Stimulated activated naive CD8-positive, alpha-beta T cell treated with anti-CD3 and anti-CD28 coated beads, Interleukin-15, Interleukin-2, amounts not matched to agents 100 ng/mL and 50 ng/mL, for 24 hours (primary cell): ENCODE results near the gene DNAJC15.
"Not testable (repeated sequence)": the region's sequence is repeated elsewhere in the genome, so short reads cannot be mapped to it uniquely, and the experiment has no call there.

Source experiments
- H3K27ac Mint-ChIP-seq: one replicate; pipeline ENCODE4 v1.8.0; 2021; ENCODE audit warnings: mild to moderate bottlenecking, mixed read lengths
- H3K27me3 Mint-ChIP-seq: one replicate; pipeline ENCODE4 v1.8.0; 2021; ENCODE audit warnings: mixed read lengths
- H3K36me3 Mint-ChIP-seq: one replicate; pipeline ENCODE4 v1.8.0; 2021; ENCODE audit warnings: low read depth, mixed read lengths
- H3K4me1 Mint-ChIP-seq: one replicate; pipeline ENCODE4 v1.8.0; 2021; ENCODE audit warnings: low read depth, mixed read lengths
- H3K4me3 Mint-ChIP-seq: one replicate; pipeline ENCODE4 v1.8.0; 2021; ENCODE audit warnings: mild to moderate bottlenecking, mixed read lengths
- H3K9me3 Mint-ChIP-seq: one replicate; pipeline ENCODE4 v1.8.0; 2021; ENCODE audit warnings: mixed read lengths

Gene DNAJC15

GRCh38 chr13:43023289-43023963, at the start of gene DNAJC15:
DNAJC15 (plus strand) TSS chr13:43023586; CDS start chr13:43023627, 41 bp downstream.
- no peaks in the 10 kb centered on the region for H3K9me3 Mint-ChIP-seq
- peaks cover 29% of the 10 kb centered on the region for H3K4me1 Mint-ChIP-seq
- H3K27ac Mint-ChIP-seq = peak within 1 kb of the TSS; percentile 94
- H3K36me3 Mint-ChIP-seq = peaks cover 7% of the 10 kb centered on the region
- H3K4me3 Mint-ChIP-seq = peak within 1 kb of the TSS; percentile 96
- H3K27me3 Mint-ChIP-seq = no peaks in the 10 kb centered on the region

- peaks cover 34% of the 10 kb centered on the region for H3K36me3 Mint-ChIP-seq
- H3K27ac Mint-ChIP-seq = no peak overlapping the region
- no peak overlapping the region for H3K4me3 Mint-ChIP-seq
- no peaks in the 10 kb centered on the region for H3K27me3 Mint-ChIP-seq
- peaks cover 5% of the 10 kb centered on the region for H3K9me3 Mint-ChIP-seq
- H3K4me1 Mint-ChIP-seq = peaks cover 7% of the 10 kb centered on the region
These were observed 47.3 kb upstream of the DNAJC15 start for GRCh38 chr13:42976066-42976465.

GRCh38 chr13:42977219-42977659, 46.1 kb upstream of the DNAJC15 start:
- peaks cover 42% of the 10 kb centered on the region for H3K36me3 Mint-ChIP-seq
- H3K4me3 Mint-ChIP-seq = no peak overlapping the region
- peaks cover 12% of the 10 kb centered on the region for H3K9me3 Mint-ChIP-seq
- peaks cover 7% of the 10 kb centered on the region for H3K4me1 Mint-ChIP-seq
- H3K27me3 Mint-ChIP-seq = no peaks in the 10 kb centered on the region
- H3K27ac Mint-ChIP-seq = peak overlapping the region; percentile 19

- H3K4me1 Mint-ChIP-seq = peaks cover 40% of the 10 kb centered on the region
- peaks cover 12% of the 10 kb centered on the region for H3K9me3 Mint-ChIP-seq
- H3K27me3 Mint-ChIP-seq = no peaks in the 10 kb centered on the region
These were observed 42.1 kb upstream of the DNAJC15 start for GRCh38 chr13:42981317-42981716.

GRCh38 chr13:42981853-42982252, 41.5 kb upstream of the DNAJC15 start:
- Mint-ChIP-seq H3K27me3 (no peaks in the 10 kb centered on the region), H3K9me3 (peaks cover 12% of the 10 kb centered on the region), H3K4me1 (peaks cover 40% of the 10 kb centered on the region), H3K4me3 (no peak overlapping the region), H3K27ac (no peak overlapping the region), H3K36me3 (peaks cover 45% of the 10 kb centered on the region)

More at GRCh38 chr13:42981317-42981716, 42.1 kb upstream of the DNAJC15 start:
- Mint-ChIP-seq H3K36me3 (peaks cover 45% of the 10 kb centered on the region), H3K4me3 (no peak overlapping the region), H3K27ac (no peak overlapping the region)

GRCh38 chr13:42984026-42984425, 39.4 kb upstream of the DNAJC15 start:
- H3K4me3 Mint-ChIP-seq = no peak overlapping the region
- peaks cover 34% of the 10 kb centered on the region for H3K36me3 Mint-ChIP-seq
- peaks cover 8% of the 10 kb centered on the region for H3K9me3 Mint-ChIP-seq
- no peak overlapping the region for H3K27ac Mint-ChIP-seq
- no peaks in the 10 kb centered on the region for H3K27me3 Mint-ChIP-seq
- H3K4me1 Mint-ChIP-seq = peaks cover 34% of the 10 kb centered on the region

- Mint-ChIP-seq H3K9me3 (peaks cover 8% of the 10 kb centered on the region), H3K36me3 (peaks cover 33% of the 10 kb centered on the region), H3K4me3 (no peak overlapping the region), H3K27me3 (no peaks in the 10 kb centered on the region), H3K4me1 (peaks cover 37% of the 10 kb centered on the region), H3K27ac (peak overlapping the region; percentile 10)
These were observed 38.7 kb upstream of the DNAJC15 start for GRCh38 chr13:42984691-42985090.

- Mint-ChIP-seq H3K27ac (no peak overlapping the region), H3K36me3 (peaks cover 24% of the 10 kb centered on the region), H3K4me3 (no peak overlapping the region), H3K9me3 (peaks cover 8% of the 10 kb centered on the region), H3K4me1 (peaks cover 46% of the 10 kb centered on the region), H3K27me3 (no peaks in the 10 kb centered on the region)
These were observed 37.8 kb upstream of the DNAJC15 start for GRCh38 chr13:42985312-42986175.

GRCh38 chr13:42986176-42986574, 37.2 kb upstream of the DNAJC15 start:
- no peaks in the 10 kb centered on the region for H3K27me3 Mint-ChIP-seq
- peaks cover 52% of the 10 kb centered on the region for H3K4me1 Mint-ChIP-seq
- H3K4me3 Mint-ChIP-seq = no peak overlapping the region
- peaks cover 6% of the 10 kb centered on the region for H3K9me3 Mint-ChIP-seq
- H3K27ac Mint-ChIP-seq = no peak overlapping the region
- peaks cover 21% of the 10 kb centered on the region for H3K36me3 Mint-ChIP-seq

- peaks cover 3% of the 10 kb centered on the region for H3K36me3 Mint-ChIP-seq
- H3K4me1 Mint-ChIP-seq = peaks cover 60% of the 10 kb centered on the region
- peak overlapping the region; percentile 98 for H3K27ac Mint-ChIP-seq
- peak overlapping the region; percentile 88 for H3K4me3 Mint-ChIP-seq
- H3K27me3 Mint-ChIP-seq = no peaks in the 10 kb centered on the region
- H3K9me3 Mint-ChIP-seq = no peaks in the 10 kb centered on the region
These were observed 32.8 kb upstream of the DNAJC15 start for GRCh38 chr13:42990291-42991232.

GRCh38 chr13:42991233-42991897, 32.0 kb upstream of the DNAJC15 start:
- H3K27ac Mint-ChIP-seq = peak overlapping the region; percentile 98
- H3K4me3 Mint-ChIP-seq = peak overlapping the region; percentile 88
- not testable (repeated sequence) for H3K9me3 Mint-ChIP-seq, H3K36me3 Mint-ChIP-seq, H3K27me3 Mint-ChIP-seq
- peaks cover 63% of the 10 kb centered on the region for H3K4me1 Mint-ChIP-seq

GRCh38 chr13:42991898-42992763, 31.3 kb upstream of the DNAJC15 start, which contains the start of gene EPSTI1:
EPSTI1 (minus strand) TSS chr13:42992241; CDS start chr13:42992165, 76 bp downstream.
- H3K9me3 Mint-ChIP-seq = no peaks in the 10 kb centered on the region
- peak within 1 kb of the TSS; percentile 98 for H3K27ac Mint-ChIP-seq
- no peaks in the 10 kb centered on the region for H3K36me3 Mint-ChIP-seq
- H3K27me3 Mint-ChIP-seq = no peaks in the 10 kb centered on the region
- H3K4me1 Mint-ChIP-seq = peaks cover 71% of the 10 kb centered on the region
- H3K4me3 Mint-ChIP-seq = peak within 1 kb of the TSS; percentile 88

GRCh38 chr13:42992764-42993122, 30.6 kb upstream of the DNAJC15 start:
- H3K9me3 Mint-ChIP-seq = no peaks in the 10 kb centered on the region
- no peaks in the 10 kb centered on the region for H3K27me3 Mint-ChIP-seq
- no peaks in the 10 kb centered on the region for H3K36me3 Mint-ChIP-seq
- peak overlapping the region; percentile 88 for H3K4me3 Mint-ChIP-seq
- peaks cover 77% of the 10 kb centered on the region for H3K4me1 Mint-ChIP-seq
- peak overlapping the region; percentile 98 for H3K27ac Mint-ChIP-seq
